Erythroblast (primary cell): ENCODE results near the gene SH3YL1.

ENCODE experiments used
- DNase-seq, 2 experiments: peaks; one replicate each; lab custom pipeline; 2025; lab: John Stamatoyannopoulos, UW
- GATA1 ChIP-seq: IDR thresholded peaks from 2 replicates; pipeline ENCODE4 v1.6.1; 2011; ENCODE audit warnings: low read depth, mild to moderate bottlenecking, control low read depth, low read length, moderate library complexity
- POLR2A ChIP-seq: IDR thresholded peaks from 2 replicates; pipeline ENCODE4 v1.6.1; 2011; ENCODE audit warnings: mild to moderate bottlenecking, low read length

Gene SH3YL1

DNA sequence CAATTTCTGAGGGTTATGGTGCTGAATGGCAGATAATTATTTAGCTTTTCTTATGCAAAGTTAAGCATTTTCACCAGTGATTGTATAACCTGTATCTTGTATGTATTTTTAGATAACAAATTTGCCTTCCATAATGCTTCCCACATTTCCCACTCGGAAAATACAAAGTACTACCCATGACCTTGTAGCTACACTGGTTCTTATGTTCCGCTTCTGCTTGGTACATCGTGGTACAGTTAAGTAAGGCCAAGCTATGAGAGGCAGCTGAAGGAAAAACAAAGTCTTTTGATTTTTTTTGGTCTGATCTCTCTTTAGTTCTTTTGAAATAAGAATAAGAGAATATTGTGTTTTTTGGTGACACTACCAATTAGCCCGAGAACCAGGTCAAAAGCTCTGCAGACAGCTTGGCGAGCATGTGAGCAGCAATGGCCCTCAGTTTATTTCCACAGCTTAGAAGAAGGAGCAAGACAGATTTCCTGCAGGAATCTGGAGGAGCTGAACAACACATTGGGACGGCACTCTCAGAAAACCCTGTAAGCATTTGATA, 26.8 kb downstream of the SH3YL1 start:
- no peak for DNase-seq

GRCh38 chr2:234421-234820, 29.4 kb downstream of the SH3YL1 start:
- TF ChIP-seq GATA1 (no peak), POLR2A (no peak)
- DNase-seq: no peak

More for the DNA sequence above, 26.8 kb downstream of the SH3YL1 start:
- no peak for TF ChIP-seq GATA1
- TF ChIP-seq POLR2A: no peak

DNA sequence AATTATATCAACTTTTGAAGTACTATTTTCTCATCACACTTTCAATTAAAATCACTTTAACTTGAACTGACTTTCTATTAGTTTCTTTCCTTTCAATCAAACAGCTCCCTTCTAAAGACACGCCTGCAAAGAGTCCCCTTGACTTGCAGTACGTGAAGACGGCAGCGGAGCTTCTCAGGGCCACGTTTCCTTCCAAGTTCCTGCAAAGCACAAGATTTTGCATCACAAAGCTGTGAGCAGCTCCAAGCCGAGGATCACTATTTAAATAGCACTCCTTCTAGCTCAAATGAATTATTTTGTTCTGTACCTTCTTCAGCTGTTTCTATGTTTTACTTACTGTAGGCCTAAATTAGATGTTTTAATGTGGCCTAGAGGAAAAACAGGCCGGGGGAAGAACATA, 30.8 kb downstream of the SH3YL1 start:
- TF ChIP-seq POLR2A (no peak), GATA1 (no peak)
- DNase-seq: no peak

DNA sequence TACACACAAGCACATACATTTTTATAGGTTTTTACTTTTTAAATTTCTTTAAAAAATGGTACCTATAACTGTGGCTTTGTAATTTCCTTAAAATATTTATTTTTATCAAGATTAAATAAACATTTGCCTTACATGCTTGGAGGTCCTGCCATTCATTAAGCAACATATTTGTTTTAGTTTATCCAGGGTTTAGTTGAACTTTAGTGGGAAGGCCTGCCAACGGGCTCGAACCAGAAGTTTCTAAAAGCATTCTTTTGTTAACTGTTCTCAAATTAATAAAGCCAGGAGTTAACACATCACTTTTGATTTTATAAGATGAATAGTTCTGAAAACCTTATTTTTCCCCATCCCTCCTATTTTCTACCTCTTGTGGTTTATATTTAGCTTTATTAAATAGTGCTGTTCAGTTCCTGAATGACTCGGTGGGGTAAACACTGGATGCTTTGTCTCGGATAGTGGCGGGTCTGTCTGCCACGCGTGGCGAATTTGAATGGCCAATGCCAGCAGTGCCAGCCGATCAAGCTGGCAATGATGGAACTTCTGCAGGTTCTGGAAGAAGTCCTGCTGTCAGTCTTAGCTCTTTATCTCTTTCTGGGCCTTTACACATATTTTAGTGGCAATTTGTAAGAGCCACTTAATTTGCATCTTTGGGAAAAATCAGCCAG, 32.2 kb downstream of the SH3YL1 start:
- TF ChIP-seq POLR2A: no peak
- DNase-seq: no peak

- TF ChIP-seq POLR2A: no peak
- no peak for DNase-seq
Observed at GRCh38 chr2:228518-229278, 35.1 kb downstream of the SH3YL1 start.

- no peak for TF ChIP-seq GATA1
- TF ChIP-seq POLR2A: no peak
- DNase-seq: no peak
Observed at GRCh38 chr2:228115-228514, 35.7 kb downstream of the SH3YL1 start.

GRCh38 chr2:223971-224760, 39.7 kb downstream of the SH3YL1 start:
- no peak for TF ChIP-seq POLR2A
- TF ChIP-seq GATA1: no peak

DNA sequence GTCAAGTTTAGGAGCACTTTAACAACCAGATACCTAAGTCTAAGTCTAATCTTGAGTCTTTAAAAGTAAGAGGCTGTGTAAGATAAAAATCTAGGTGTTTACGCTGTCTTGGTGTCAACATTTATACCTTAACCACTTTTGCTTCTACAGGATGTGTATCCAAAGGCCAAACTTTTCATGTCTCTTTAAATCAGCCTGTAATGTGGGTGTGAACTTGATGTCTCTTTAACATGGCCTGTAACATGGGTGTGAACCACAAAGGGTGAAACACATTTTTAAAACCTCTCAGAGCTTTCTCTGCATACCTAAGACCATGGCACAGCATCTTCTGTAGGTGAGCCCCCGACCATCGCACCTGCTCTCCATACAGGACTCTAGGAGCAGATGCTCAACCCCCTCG, 40.4 kb downstream of the SH3YL1 start:
- TF ChIP-seq POLR2A (no peak), GATA1 (no peak)
- no peak for DNase-seq

More at GRCh38 chr2:223971-224760, 39.7 kb downstream of the SH3YL1 start:
- peak; percentile 37 to 65 for DNase-seq

DNA sequence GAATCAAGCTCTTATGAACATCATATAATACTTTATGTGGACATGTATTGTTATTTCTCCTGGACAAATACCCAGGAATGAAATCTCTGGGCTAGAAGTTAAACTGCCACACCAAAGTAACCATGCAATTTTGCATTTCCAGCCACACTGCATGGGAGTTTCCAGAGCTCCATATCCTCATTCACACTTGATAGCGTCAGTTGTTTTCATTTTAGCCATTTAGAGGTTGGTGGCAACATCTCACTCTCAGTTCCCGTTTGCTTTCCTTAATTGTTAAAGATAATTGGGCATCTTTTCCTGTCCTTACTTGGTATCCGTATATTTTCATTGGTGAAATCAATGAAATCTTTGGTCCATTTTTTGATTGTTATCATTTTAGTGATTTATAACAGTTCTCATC, 47.8 kb downstream of the SH3YL1 start:
- no peak for DNase-seq
- no peak for TF ChIP-seq POLR2A
- TF ChIP-seq GATA1: no peak

DNA sequence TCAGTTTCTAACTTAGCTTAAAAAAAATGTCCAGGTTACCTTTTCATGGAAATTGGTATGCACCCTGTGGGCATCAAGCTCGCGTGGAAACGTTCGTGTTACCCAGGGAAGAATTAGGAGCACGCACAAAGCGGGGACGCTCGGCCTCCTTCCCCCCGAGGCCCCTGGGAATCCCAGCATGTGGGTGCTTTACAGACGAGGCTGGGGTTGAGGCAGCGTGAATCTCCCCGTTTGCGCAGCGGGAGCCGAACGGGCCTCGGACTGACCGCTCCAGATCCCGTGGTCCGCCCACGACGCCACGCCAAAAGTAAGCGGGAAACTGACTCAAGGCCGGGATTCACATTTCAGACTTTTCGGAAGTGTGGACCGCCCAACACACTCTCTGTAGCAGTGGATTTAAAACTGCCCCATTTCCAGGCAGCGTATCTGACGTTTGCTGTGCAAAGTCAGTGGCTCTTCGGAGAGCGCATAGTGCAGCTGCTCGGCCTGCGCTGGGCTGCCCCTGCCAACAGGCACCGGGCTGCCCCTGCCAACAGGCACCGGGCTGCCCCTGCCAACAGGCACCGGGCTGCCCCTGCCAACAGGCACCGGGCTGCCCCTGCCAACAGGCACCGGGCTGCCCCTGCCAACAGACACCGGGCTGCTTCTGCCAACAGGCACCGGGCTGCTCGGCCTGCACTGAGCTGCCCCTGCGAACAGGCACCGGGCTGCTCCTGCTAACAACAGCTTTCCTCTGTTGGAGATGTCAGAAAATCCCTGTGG, 49.7 kb downstream of the SH3YL1 start:
- DNase-seq: no peak
- TF ChIP-seq GATA1: no peak
- no peak for TF ChIP-seq POLR2A

DNA sequence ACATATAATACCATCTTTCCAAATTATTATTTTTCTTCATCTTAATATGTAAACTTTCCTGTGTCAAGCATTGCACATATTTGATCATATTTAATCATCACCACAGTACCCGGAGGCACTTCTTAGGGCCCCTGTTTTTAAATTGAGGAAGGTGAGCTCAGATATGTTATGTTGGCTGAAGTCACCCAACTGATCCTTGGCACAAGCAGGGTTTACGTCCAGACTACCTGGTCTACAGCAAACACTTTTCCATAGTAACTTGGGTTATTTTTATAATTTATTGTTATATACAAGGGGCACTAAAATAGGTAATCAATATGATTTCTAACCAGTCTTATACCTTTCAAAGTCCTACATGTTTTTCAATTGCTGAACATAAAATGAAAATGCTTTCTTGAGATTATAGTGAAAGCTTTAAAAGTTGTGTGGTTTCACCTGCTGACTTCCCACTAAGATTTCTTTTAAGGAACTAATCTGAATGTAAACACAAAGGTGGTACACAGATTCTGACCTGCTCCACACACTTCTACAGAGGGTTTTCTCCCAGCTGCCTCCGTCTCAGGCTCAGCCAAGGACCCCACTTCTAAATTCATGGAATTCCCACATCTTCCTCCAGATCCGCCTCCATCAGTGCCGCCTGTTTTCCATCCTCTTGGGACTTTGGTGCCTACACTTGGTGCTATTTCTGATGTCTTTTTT, 52.2 kb downstream of the SH3YL1 start:
- TF ChIP-seq POLR2A (no peak), GATA1 (no peak)
- DNase-seq: no peak

- TF ChIP-seq POLR2A: no peak
- TF ChIP-seq GATA1: no peak
- DNase-seq: no peak
Observed at GRCh38 chr2:210660-211059, 53.2 kb downstream of the SH3YL1 start.

DNA sequence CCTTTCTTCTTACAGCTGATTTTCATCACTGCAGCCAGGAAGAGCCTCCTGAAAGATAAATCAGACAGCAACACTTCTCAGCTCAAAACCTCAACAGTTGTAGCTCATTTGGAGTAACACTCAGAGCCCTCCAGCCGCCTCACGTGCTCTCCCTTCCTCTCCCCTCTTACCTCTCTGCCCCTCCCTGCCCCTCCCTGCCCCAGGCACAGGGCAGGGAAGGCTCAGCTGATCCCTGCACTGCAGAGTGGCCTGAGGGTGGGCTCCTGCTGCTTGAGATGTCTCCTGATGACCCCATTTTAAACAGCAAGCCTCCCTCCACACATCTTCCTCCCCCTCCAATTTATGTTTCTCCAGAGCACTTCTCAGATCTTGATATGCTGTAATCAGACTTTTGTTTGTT, 54.4 kb downstream of the SH3YL1 start:
- DNase-seq: no peak
- TF ChIP-seq POLR2A: no peak
